OCI-LY3 (cell line): Measurements from ENCODE around the gene LRRC15.

ENCODE experiments used
- H2AFZ ChIP-seq: fragments of 200-600, 300-600 bp; shearing (Covaris generic); 2 replicates; pipeline ENCODE4 v1.6.0; 2014; ENCODE audit warnings: antibody characterized with exemption, low read depth, low read length
- H3K27ac ChIP-seq: fragments of 200-600, 300-600 bp; sonication (generic); 2 replicates; pipeline ENCODE4 v1.5.1; 2014; ENCODE audit warnings: mild to moderate bottlenecking, low read length, moderate library complexity, mixed read lengths
- H3K27me3 ChIP-seq: fragments of 200-600, 300-600 bp; sonication (generic); 2 replicates; pipeline ENCODE4 v1.6.1; 2014; ENCODE audit warnings: low read depth, low read length, mixed read lengths
- H3K36me3 ChIP-seq: fragments of 200-600, 300-600 bp; sonication (generic); replicated peaks from 2 replicates; pipeline ENCODE3; 2014; ENCODE audit warnings: low read depth, low read length, mixed read lengths
- H3K4me1 ChIP-seq: fragments of 300-600, 200-600 bp; sonication (generic); 2 replicates; pipeline ENCODE4 v1.6.1; 2014; ENCODE audit warnings: low read length, mixed read lengths
- H3K4me2 ChIP-seq: fragments of 200-600, 300-600 bp; sonication (generic); 2 replicates; pipeline ENCODE4 v1.6.1; 2014; ENCODE audit warnings: low read length, mixed read lengths
- H3K4me3 ChIP-seq: fragments of 300-600, 200-600 bp; sonication (generic); 2 replicates; pipeline ENCODE4 v1.5.1; 2014; ENCODE audit warnings: antibody characterized with exemption, mild to moderate bottlenecking, low read length, moderate library complexity
- H3K79me2 ChIP-seq: fragments of 300-600, 200-600 bp; shearing (Covaris generic); 2 replicates; pipeline ENCODE4 v1.6.1; 2014; ENCODE audit warnings: mild to moderate bottlenecking, low read length, mixed read lengths
- H3K9ac ChIP-seq: fragments of 300-600, 200-600 bp; shearing (Covaris generic); 2 replicates; pipeline ENCODE4 v1.6.0; 2014; ENCODE audit warnings: mild to moderate bottlenecking, low read length, moderate library complexity
- H3K9me3 ChIP-seq: fragments of 200-600, 300-600 bp; shearing (Covaris generic); 2 replicates; pipeline ENCODE4 v1.6.1; 2014; ENCODE audit warnings: low read length, mixed read lengths; ENCODE audit not compliant: insufficient read depth
- H4K20me1 ChIP-seq: fragments of 200-600, 300-600 bp; sonication (generic); 2 replicates; pipeline ENCODE4 v1.6.1; 2016; ENCODE audit warnings: low read length, mixed read lengths; ENCODE audit not compliant: insufficient read depth
- CTCF ChIP-seq: fragments of 200-600, 300-600 bp; sonication (generic); IDR thresholded peaks from 2 replicates; pipeline ENCODE4 v1.5.1; 2014; ENCODE audit warnings: antibody characterized with exemption, low read length, low read depth
- EZH2phosphoT487 ChIP-seq: fragments of 200-600 bp; shearing (Covaris generic); IDR thresholded peaks from 2 replicates; pipeline ENCODE4 v1.6.1; 2018; ENCODE audit warnings: antibody characterized with exemption, mixed run types, low read depth

Gene LRRC15

GRCh38 chr3:194348354-194348753, 21.2 kb downstream of the LRRC15 start:
- no peak overlapping the region for H3K27ac ChIP-seq
- H3K4me1 ChIP-seq = peaks cover 5% of the 10 kb centered on the region
- 0 out of 2 replicates have a peak, but pooled peaks cover 6% of the 10 kb centered on the region for H3K27me3 ChIP-seq
- H3K79me2 ChIP-seq = no peaks in the 10 kb centered on the region
- H4K20me1 ChIP-seq = no peaks in the 10 kb centered on the region
- H2AFZ ChIP-seq = no peak overlapping the region
- no peak for TF ChIP-seq EZH2phosphoT487
- no peak for TF ChIP-seq CTCF
- no peaks in the 10 kb centered on the region for H3K36me3 ChIP-seq
- H3K9ac ChIP-seq = no peak overlapping the region
- no peaks in the 10 kb centered on the region for H3K9me3 ChIP-seq
- no peak overlapping the region for H3K4me3 ChIP-seq
- no peak overlapping the region for H3K4me2 ChIP-seq

GRCh38 chr3:194346621-194347020, 22.9 kb downstream of the LRRC15 start:
- Histone ChIP-seq H3K4me2 (no peak overlapping the region), H3K79me2 (no peaks in the 10 kb centered on the region), H3K36me3 (no peaks in the 10 kb centered on the region), H3K9me3 (no peaks in the 10 kb centered on the region), H3K4me3 (no peak overlapping the region), H2AFZ (no peak overlapping the region; the same call in 1 of the 2 replicates), H3K4me1 (peaks cover 13% of the 10 kb centered on the region), H3K27me3 (peaks cover 15% of the 10 kb centered on the region; the same call in 1 of the 2 replicates), H3K9ac (no peak overlapping the region), H4K20me1 (no peaks in the 10 kb centered on the region), H3K27ac (no peak overlapping the region)
- TF ChIP-seq CTCF (no peak), EZH2phosphoT487 (no peak)

- TF ChIP-seq CTCF (no peak), EZH2phosphoT487 (no peak)
- peaks cover 13% of the 10 kb centered on the region for H3K4me1 ChIP-seq
- H3K9ac ChIP-seq = no peak overlapping the region
- H3K27me3 ChIP-seq = peaks cover 15% of the 10 kb centered on the region; the same call in 1 of the 2 replicates
- H2AFZ ChIP-seq = no peak overlapping the region
- H4K20me1 ChIP-seq = no peaks in the 10 kb centered on the region
- no peak overlapping the region for H3K4me3 ChIP-seq
- H3K36me3 ChIP-seq = no peaks in the 10 kb centered on the region
- H3K79me2 ChIP-seq = no peaks in the 10 kb centered on the region
- no peaks in the 10 kb centered on the region for H3K9me3 ChIP-seq
- no peak overlapping the region for H3K27ac ChIP-seq
- no peak overlapping the region for H3K4me2 ChIP-seq
Measured at GRCh38 chr3:194346035-194346434, 23.5 kb downstream of the LRRC15 start.

- Histone ChIP-seq H2AFZ (no peak overlapping the region), H3K4me3 (no peak overlapping the region), H3K9me3 (no peaks in the 10 kb centered on the region), H4K20me1 (no peaks in the 10 kb centered on the region), H3K27me3 (peaks cover 15% of the 10 kb centered on the region; the same call in 1 of the 2 replicates), H3K79me2 (no peaks in the 10 kb centered on the region), H3K36me3 (no peaks in the 10 kb centered on the region), H3K4me2 (peak overlapping the region; percentile 22), H3K27ac (no peak overlapping the region), H3K9ac (no peak overlapping the region), H3K4me1 (peaks cover 13% of the 10 kb centered on the region)
- TF ChIP-seq CTCF = peak; percentile 94
- no peak for TF ChIP-seq EZH2phosphoT487
Measured at GRCh38 chr3:194344012-194344411, 25.5 kb downstream of the LRRC15 start.
